Mucosa of stomach (tissue), 1 donor: Measurements from ENCODE around the gene SLC16A4.
A peak's percentile ranks its signal among the peaks of the same experiment; 100 is the strongest.
"Not testable (repeated sequence)": the region's sequence is repeated elsewhere in the genome, so short reads cannot be mapped to it uniquely, and the experiment has no call there.

Experiments
- H3K27me3 ChIP-seq: one replicate; pipeline ENCODE4 v1.7.0; 2013; ENCODE audit warnings: mild to moderate bottlenecking, low read length; ENCODE audit not compliant: control insufficient read depth, insufficient read depth
- H3K36me3 ChIP-seq: one replicate; pipeline ENCODE4 v1.7.0; 2013; ENCODE audit warnings: low read length; ENCODE audit not compliant: control insufficient read depth, insufficient read depth
- H3K4me1 ChIP-seq: one replicate; pipeline ENCODE4 v1.7.0; 2013; ENCODE audit warnings: mild to moderate bottlenecking, low read length; ENCODE audit not compliant: control insufficient read depth, insufficient read depth
- H3K4me3 ChIP-seq: one replicate; pipeline ENCODE4 v1.7.0; 2013; ENCODE audit warnings: low read length
- H3K9ac ChIP-seq: one replicate; pipeline ENCODE4 v1.7.0; 2013; ENCODE audit warnings: mild to moderate bottlenecking, low read length, moderate library complexity
- H3K9me3 ChIP-seq: one replicate; pipeline ENCODE4 v1.7.0; 2013; ENCODE audit warnings: mild to moderate bottlenecking, low read length, moderate library complexity; ENCODE audit not compliant: control insufficient read depth
- donor health status: Pancreatic carcinoma.

SLC16A4 gene

DNA sequence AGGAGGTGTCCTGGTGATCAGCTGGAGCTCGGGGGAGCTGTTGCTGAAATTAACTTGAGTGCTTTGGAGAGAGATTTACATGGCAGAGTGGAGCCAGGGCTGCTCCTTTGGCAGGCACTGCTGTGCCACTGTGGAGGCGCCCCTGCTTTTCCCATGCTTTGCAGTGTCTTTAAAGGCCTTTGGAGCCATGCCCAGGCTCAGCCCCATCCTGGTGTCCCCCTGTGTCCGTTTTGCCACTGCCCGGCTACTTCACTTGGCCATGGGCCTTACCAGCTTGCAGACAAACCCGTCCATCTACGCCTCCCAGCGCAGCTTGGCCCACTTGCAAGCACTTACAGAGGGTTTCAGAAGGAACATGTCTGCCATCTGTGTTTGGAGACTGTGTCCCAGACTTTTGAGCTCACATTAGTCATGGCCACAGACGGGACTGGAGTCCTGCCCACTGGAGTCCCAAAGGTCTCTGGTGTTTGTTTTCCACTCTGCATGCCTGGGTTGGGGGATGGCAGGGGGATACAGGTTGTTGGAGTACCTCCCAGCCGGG lies 34.9 kb upstream of the SLC16A4 start:
- no peak overlapping the region for H3K9ac ChIP-seq
- peaks cover 14% of the 10 kb centered on the region for H3K27me3 ChIP-seq

DNA sequence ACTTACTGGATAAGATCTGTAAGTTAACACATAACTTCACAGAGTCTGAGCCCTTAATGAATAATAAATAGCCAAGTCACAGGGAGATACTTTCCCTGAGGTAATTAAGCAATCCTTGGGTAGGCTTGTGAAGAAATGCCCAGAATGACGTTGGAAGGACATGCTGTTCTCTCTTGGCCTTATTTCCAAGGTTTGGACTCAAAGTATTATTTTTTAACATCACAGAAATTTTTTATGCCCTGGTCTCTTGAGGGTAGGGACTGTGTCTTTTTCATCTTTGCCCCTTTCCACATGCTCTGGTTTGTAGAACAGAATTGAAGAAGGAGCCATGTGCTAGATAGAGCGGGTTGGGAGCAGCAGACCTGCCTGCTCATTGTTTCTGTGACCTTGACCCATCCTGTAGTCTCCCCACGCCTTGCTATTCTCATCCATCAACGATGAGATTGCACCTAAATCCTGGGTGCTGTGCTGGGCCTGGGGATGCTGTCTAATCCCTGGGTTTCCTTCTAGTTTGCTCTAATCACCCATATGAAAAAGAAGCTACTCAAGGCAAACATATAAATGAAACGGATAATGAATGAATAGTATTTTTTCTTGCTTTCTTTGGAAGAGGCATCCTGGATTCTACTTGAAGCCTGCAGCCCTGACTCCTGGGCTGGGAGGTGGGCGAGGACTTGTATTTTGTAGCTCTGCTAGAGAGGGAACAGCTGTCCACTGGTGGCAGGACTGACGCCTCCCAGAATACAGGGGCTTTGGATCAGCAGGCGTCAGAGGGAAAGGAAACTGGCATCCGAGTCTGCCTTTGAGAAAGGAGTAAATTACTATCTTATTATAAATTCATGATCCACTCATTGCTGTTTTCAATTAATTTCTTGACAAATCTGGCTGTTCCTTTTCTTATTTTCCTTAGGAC lies 34.1 kb upstream of the SLC16A4 start:
- Histone ChIP-seq H3K4me1 (no peaks in the 10 kb centered on the region), H3K4me3 (no peak overlapping the region), H3K9me3 (no peaks in the 10 kb centered on the region), H3K9ac (no peak overlapping the region), H3K36me3 (no peaks in the 10 kb centered on the region), H3K27me3 (peaks cover 8% of the 10 kb centered on the region)

More for the DNA sequence above, 34.9 kb upstream of the SLC16A4 start:
- no peaks in the 10 kb centered on the region for H3K36me3 ChIP-seq
- H3K9me3 ChIP-seq, result no peaks in the 10 kb centered on the region
- H3K4me3 ChIP-seq, result no peak overlapping the region
- H3K4me1 ChIP-seq, result no peaks in the 10 kb centered on the region

DNA sequence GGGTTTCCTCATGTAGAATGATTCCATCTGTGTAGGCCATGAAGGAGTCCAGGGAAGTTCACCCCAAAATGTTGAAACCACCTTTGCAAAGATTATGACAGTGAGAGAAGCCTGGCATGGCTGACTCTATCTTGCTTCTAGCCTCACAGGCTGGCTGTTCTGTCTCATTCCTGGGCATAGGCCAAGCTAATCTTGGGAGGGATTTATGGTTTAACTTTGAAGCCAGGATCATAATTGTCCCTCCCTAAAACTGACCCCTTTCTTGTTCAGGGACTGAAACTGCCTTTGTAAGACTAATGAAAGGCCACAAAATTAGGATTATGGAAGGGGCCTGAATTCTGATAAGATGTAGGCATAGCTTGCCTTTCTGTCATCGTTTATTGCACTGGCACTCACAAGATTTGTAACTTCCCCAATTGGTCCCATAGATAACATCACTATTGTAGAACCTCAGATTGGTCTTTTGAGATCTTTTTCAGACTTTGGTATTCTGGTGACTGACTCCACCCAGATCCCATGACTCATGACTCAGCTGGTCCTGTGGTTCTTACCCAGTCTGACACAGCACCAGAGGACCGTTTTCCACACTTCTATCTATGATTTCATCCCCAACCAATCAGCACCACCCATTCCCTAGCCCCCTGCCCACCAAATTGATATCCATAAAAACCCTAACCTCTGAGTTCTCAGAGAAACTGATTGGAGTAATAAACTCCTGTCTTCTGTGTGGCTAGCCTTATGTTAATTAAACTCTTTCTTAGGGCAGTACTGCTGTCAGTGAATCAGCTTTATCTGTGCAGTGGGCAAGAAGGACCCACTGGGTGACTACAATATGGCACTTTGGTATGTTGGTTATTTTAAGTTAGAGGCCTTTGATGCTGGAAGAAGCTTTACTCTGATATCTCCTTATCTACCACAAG lies 30.3 kb upstream of the SLC16A4 start:
- no peaks in the 10 kb centered on the region for H3K36me3 ChIP-seq
- H3K27me3 ChIP-seq, result peaks cover 4% of the 10 kb centered on the region
- H3K9ac ChIP-seq, result no peak overlapping the region
- no peak overlapping the region for H3K4me3 ChIP-seq
- no peaks in the 10 kb centered on the region for H3K9me3 ChIP-seq
- H3K4me1 ChIP-seq, result no peaks in the 10 kb centered on the region

DNA sequence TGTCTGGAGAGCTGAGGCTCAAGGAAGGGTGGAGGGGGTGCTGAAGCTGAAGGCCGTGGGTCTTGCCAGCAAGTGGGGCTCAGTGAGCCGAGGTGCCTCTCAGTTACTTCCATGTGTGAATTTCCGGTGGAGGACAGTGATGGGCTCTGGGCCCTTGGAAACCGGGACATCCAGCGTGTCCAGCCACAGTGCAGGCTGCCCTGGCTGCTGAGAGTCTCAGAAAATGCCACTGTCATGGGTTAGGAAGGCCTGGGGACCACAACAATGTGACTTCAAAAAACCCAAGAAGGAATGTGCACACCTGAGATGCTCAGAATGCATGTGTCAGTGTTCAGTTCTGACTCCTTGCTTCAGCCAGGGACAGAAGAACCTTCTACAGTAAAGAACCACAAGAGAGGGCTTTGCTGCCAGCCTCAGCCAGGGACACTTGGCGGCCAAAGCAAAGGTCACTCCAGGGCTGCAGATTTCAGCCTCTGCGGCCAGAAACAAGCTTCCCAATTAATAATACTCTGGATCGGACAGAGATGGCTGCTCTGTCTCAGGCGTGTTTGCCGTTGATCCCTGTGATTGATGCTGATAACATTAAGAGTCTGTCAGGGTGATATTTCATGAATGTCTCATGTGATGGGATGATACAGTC lies 29.3 kb upstream of the SLC16A4 start:
- H3K36me3 ChIP-seq, result no peaks in the 10 kb centered on the region
- no peaks in the 10 kb centered on the region for H3K9me3 ChIP-seq
- no peak overlapping the region for H3K9ac ChIP-seq
- peaks cover 4% of the 10 kb centered on the region for H3K27me3 ChIP-seq
- H3K4me1 ChIP-seq, result no peaks in the 10 kb centered on the region
- no peak overlapping the region for H3K4me3 ChIP-seq

DNA sequence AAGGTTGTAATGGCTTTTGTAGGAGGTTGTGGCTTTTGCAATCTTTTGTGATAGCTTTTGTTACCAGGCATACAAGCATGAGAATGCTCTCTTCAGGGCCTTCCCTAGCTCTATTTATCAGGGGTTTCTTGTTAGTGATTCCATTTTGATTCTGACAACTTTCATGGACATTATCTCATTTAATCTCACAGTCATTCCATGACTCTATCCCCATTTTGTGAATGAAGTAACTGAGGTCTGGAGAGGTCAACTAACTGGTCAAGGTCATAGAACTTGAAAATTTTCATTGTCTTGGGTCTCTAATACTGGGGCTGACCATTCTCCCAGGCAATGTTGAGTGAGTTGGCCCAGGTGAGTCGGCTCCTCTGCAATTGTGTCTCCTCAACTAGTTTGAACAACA lies 27.9 kb upstream of the SLC16A4 start:
- Histone ChIP-seq H3K27me3 (no peaks in the 10 kb centered on the region), H3K9me3 (no peaks in the 10 kb centered on the region), H3K36me3 (no peaks in the 10 kb centered on the region), H3K9ac (no peak overlapping the region), H3K4me3 (no peak overlapping the region), H3K4me1 (no peaks in the 10 kb centered on the region)

DNA sequence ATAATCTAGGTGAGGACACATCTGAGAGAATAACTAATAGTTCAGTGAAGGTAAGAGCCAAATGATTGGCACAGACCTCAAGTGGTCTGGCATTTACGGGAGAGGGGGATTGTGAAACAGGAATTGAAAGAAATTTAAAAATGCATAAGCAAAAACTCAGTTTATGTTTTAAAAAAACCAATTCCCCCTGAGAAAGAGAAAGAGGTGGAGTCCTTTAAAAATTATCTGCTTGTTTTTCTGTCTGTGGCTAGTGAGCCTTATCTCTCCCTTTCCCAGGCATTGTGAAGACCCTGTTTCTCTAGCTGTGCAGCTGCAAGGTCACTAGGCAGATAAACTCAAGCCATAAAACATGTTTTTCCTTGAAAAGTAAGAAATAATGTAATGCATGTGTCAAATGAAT lies 22.2 kb upstream of the SLC16A4 start:
- H3K36me3 ChIP-seq, H3K4me1 ChIP-seq, H3K27me3 ChIP-seq, H3K9ac ChIP-seq, H3K9me3 ChIP-seq, H3K4me3 ChIP-seq: not testable (repeated sequence)

DNA sequence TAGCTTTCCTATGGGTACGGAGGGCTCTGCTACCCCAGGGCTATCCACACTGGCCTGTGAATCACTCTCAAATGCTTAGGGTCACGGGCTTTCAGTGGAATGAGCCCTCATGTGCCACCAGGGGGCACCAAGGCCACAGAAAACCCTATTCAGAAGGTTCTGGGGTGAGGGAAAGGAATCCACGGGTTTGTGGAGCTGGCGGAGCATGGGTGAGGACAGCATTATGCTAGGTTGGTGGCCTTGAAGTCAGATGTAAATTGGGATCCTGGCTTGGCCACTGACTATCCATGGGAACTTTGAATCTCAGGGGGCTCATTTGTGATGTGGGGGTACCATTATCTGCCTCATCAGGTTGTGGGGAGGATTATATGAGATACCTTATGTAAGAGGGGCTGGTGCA lies 21.8 kb upstream of the SLC16A4 start:
- Histone ChIP-seq H3K36me3 (no peaks in the 10 kb centered on the region), H3K9ac (no peak overlapping the region)

DNA sequence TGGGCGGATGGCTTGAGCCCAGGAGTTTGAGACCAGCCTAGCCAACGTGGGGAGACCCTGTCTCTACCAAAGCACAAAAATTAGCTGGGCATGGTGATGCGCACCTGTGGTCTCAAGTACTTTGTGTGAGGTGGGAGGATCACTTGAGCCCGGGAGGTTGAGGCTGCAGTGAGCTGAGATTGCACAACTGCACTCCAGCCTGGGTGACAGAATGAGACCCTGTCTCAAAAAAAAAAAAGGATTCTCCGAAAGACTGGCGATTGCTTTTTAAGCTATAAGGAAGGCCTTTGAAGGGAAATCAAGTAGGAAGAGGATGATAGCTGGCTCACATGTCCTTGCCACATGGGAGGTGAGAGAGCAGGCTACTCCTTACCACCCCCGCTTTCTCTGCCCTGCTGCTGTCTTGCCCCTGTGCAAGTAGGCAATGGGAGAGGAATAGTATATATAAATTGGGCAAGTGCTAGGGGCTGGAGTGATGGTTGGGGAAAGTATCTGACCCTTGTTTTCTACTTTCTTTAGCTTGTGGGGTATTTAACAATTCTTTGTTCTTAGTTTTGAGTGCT lies 20.4 kb upstream of the SLC16A4 start:
- Histone ChIP-seq H3K27me3 (no peaks in the 10 kb centered on the region), H3K9ac (no peak overlapping the region), H3K36me3 (no peaks in the 10 kb centered on the region), H3K9me3 (no peaks in the 10 kb centered on the region), H3K4me1 (peaks cover 12% of the 10 kb centered on the region), H3K4me3 (no peak overlapping the region)

More for the DNA sequence above, 21.8 kb upstream of the SLC16A4 start:
- Histone ChIP-seq H3K4me1 (peaks cover 10% of the 10 kb centered on the region), H3K9me3 (no peaks in the 10 kb centered on the region), H3K4me3 (no peak overlapping the region), H3K27me3 (no peaks in the 10 kb centered on the region)

DNA sequence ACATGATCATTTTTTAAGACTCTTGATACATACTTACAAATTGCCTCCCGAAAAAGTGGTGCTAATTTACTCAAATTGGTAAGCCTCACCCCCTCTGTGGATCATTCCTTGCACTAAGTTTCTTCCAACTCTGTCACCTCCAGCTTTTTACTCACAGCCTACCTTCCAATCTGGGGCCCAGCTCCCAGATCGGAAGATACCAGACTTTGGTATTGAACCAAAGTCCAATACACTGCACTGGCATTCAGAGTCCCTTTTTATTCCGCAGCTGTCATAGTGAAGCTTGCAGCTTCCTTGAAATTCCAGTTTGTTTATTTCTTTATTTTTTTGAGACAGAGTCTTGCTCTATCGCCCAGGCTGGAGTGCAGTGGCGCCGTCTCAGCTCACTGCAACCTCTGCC lies 18.5 kb upstream of the SLC16A4 start:
- H3K27me3 ChIP-seq, result no peaks in the 10 kb centered on the region
- peaks cover 15% of the 10 kb centered on the region for H3K4me1 ChIP-seq

DNA sequence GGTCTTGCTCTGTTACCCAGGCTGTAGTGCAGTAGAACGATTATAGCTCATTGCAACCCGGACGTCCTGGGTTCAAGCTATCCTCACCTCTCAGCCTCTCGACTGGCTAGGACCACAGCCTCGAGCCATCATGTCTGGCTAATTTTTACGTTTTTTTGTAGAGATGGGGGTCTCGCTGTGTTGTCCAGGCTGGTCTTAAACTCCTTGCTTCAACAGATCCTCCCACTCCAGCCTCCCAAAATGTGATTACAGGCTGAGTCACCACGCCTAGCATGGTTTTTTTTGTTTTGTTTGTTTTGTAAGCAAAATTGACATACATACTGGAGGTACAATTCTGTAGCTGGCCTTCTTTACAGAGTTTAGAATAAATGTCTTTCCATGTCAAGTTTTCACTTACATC lies 17.7 kb upstream of the SLC16A4 start:
- Histone ChIP-seq H3K4me3 (no peak overlapping the region), H3K9ac (peak overlapping the region; percentile 98)

More for the DNA sequence above, 18.5 kb upstream of the SLC16A4 start:
- H3K4me3 ChIP-seq, result no peak overlapping the region
- no peaks in the 10 kb centered on the region for H3K9me3 ChIP-seq
- H3K9ac ChIP-seq, result no peak overlapping the region
- H3K36me3 ChIP-seq, result no peaks in the 10 kb centered on the region

More for the DNA sequence above, 17.7 kb upstream of the SLC16A4 start:
- Histone ChIP-seq H3K27me3 (no peaks in the 10 kb centered on the region), H3K4me1 (peaks cover 15% of the 10 kb centered on the region), H3K36me3 (no peaks in the 10 kb centered on the region), H3K9me3 (no peaks in the 10 kb centered on the region)
